ENCODE measurements around the gene ANO5. TPM values are rescaled to one million over a fixed set of nuclear protein-coding genes. Genes with fewer than 3 reads are reported as not detected.

ANO5 gene
- total and polyA plus RNA-seq, 4 donors: 0.22 to 3.6 (median 1.9) TPM

- ATAC-seq (ENCODE audit: insufficient read depth, low FRiP score) (no peak), DNase-seq (no peak)
- no peak overlapping the region for H3K9ac ChIP-seq (ENCODE audit: insufficient read depth in 1 of 2, low read length in 2 of 2)
- no peak overlapping the region for H3K27ac ChIP-seq (ENCODE audit: low read depth in 1 of 2, low read length in 1 of 2)
- TF ChIP-seq CTCF (IDR thresholded peaks at IDR 0.05; ENCODE audit: control extremely low read depth, extremely low read depth): no peak
- H3K9me3 ChIP-seq (ENCODE audit: control insufficient read depth in 4 of 4, insufficient read depth in 3 of 4, low read length in 3 of 4): no peaks in the 10 kb centered on the region
- H3K4me1 ChIP-seq (ENCODE audit: control insufficient read depth in 5 of 5, insufficient read depth in 5 of 5, low read length in 5 of 5): no peaks in the 10 kb centered on the region
- 64% methylated on average over 4 of the region's 4 CpGs for WGBS, 2 donors
- peaks cover 0 to 2% (median 2%) of the 10 kb centered on the region in 3 donors for H3K27me3 ChIP-seq (ENCODE audit: control insufficient read depth in 3 of 3, insufficient read depth in 3 of 3, low read length in 2 of 3)
- H3K4me3 ChIP-seq: no peak overlapping the region
- H3K36me3 ChIP-seq (ENCODE audit: control insufficient read depth in 4 of 4, insufficient read depth in 4 of 4, low read length in 4 of 4): no peaks in the 10 kb centered on the region
Observed at GRCh38 chr11:22331771-22332170, 138.9 kb downstream of the ANO5 start.

Other genes with a start within 250 kb of the ANO5 start
- gene SLC17A6, start 145.3 kb downstream of the ANO5 start, total RNA-seq: not detected
- not detected for gene SLC17A6, start 145.3 kb downstream of the ANO5 start, polyA plus RNA-seq